K562 (cell line): Measurements from ENCODE around the gene FGD6. TPM values are rescaled to one million over a fixed set of nuclear protein-coding genes. Genes with fewer than 3 reads are reported as not detected.

Experiments
- ATAC-seq: fragments of 200-7000 bp; cut with Tn5 transposase; 3 replicates; pipeline ENCODE4 v1.9.1; 2020; ENCODE audit warnings: moderate library complexity
- BruUV-seq: library from RNA; stranded (reverse); fragments of 400-500 nt; replicated peaks from 2 replicates; lab custom pipeline; 2021; lab: Mats Ljungman, UMichigan
- CTCF ChIA-PET: fragments of 300-600 bp; formaldehyde crosslinking; extraction: SDS; loops from one replicate; lab custom pipeline; 2021; ENCODE audit warnings: low intra/inter-chr PET ratio; lab: Yijun Ruan, JAX
- POLR2A ChIA-PET: fragments of 300-600, 350-650 bp; sonication (Branson Sonifier 250); formaldehyde crosslinking; extraction: SDS; loops from one replicate; lab custom pipeline; 2021; ENCODE audit warnings: antibody characterized with exemption, inconsistent platforms; lab: Yijun Ruan, JAX
- DNase-seq, 4 experiments: peaks; one replicate each; pipeline versions ENCODE4 v3.0.0 to v3.0.0-alpha.2; 2011 to 2018; ENCODE audit warnings: low spot score in 3 of 4, mixed read lengths in 3 of 4; ENCODE audit errors: extremely low read depth in 1 of 4
- FAIRE-seq: peaks from 2 replicates; lab custom pipeline; 2011; peaks lifted over from hg19 to GRCh38; lab: Jason Lieb, UNC
- H2AFZ ChIP-seq: 2 replicates; pipeline ENCODE4 v1.6.0; 2011; ENCODE audit warnings: low read depth, low read length, control low read depth, inconsistent platforms
- H3K27ac ChIP-seq: fragments of 200-600 bp; 3 replicates; pipeline ENCODE4 v1.8.0; 2011; ENCODE audit warnings: low read depth, mild to moderate bottlenecking, control low read depth, inconsistent platforms, low read length, moderate library complexity, mixed read lengths; ENCODE audit errors: extremely low read depth
- H3K27me3 ChIP-seq, 2 experiments: fragments of 300-600 bp in 1 of 2; 2 replicates in 1 of 2; 3 replicates in 1 of 2; pipeline versions ENCODE4 v1.6.0 to v1.8.0; 2011; ENCODE audit warnings: inconsistent platforms in 2 of 2, low read length in 2 of 2, mild to moderate bottlenecking in 1 of 2, mixed read lengths in 1 of 2, moderate library complexity in 1 of 2; ENCODE audit not compliant: control insufficient read depth in 2 of 2, insufficient read depth in 2 of 2
- H3K36me3 ChIP-seq: fragments of 300-600 bp; 3 replicates; pipeline ENCODE4 v1.8.0; 2011; ENCODE audit warnings: mild to moderate bottlenecking, low read length, inconsistent platforms; ENCODE audit not compliant: control insufficient read depth, insufficient read depth
- H3K4me1 ChIP-seq, 2 experiments: fragments of 200-600 bp in 1 of 2; replicated peaks in 1 of 2; 2 replicates in 1 of 2; 3 replicates in 1 of 2; pipeline versions ENCODE4 v1.5.1 to v1.8.0; 2011; ENCODE audit warnings: inconsistent platforms in 2 of 2, low read length in 2 of 2, mild to moderate bottlenecking in 1 of 2, mixed read lengths in 1 of 2, moderate library complexity in 1 of 2; ENCODE audit not compliant: control insufficient read depth in 2 of 2, insufficient read depth in 2 of 2
- H3K4me2 ChIP-seq: 2 replicates; pipeline ENCODE4 v1.6.1; 2011; ENCODE audit warnings: low read length, control low read depth, inconsistent platforms, mixed read lengths; ENCODE audit not compliant: insufficient read depth
- H3K4me3 ChIP-seq: fragments of 200-600 bp; sonication (generic), shearing (Covaris generic); 2 replicates; pipeline ENCODE4 v1.5.1; 2016; ENCODE audit warnings: control low read depth, inconsistent platforms
- H3K79me2 ChIP-seq: fragments of 200-600 bp; 3 replicates; pipeline ENCODE4 v1.8.0; 2011; ENCODE audit warnings: low read length, inconsistent platforms; ENCODE audit not compliant: control insufficient read depth, insufficient read depth
- H3K9ac ChIP-seq, 2 experiments: 2 replicates each; pipeline versions ENCODE4 v1.6.0 to v1.6.1; 2011; ENCODE audit warnings: low read depth in 2 of 2, low read length in 2 of 2, control low read depth in 1 of 2, inconsistent platforms in 1 of 2, mild to moderate bottlenecking in 1 of 2, mixed read lengths in 1 of 2; ENCODE audit not compliant: insufficient read depth in 1 of 2
- H3K9me1 ChIP-seq: one replicate; pipeline ENCODE4 v1.6.0; 2011; ENCODE audit warnings: inconsistent platforms, mild to moderate bottlenecking, low read length, moderate library complexity; ENCODE audit not compliant: control insufficient read depth, insufficient read depth
- H3K9me3 ChIP-seq: replicated peaks from 2 replicates; pipeline ENCODE4 v1.5.1; 2011; ENCODE audit warnings: low read depth, low read length, inconsistent platforms; ENCODE audit not compliant: control insufficient read depth, insufficient read depth
- H4K20me1 ChIP-seq: replicated peaks from 2 replicates; pipeline ENCODE4 v1.6.1; 2011; ENCODE audit warnings: low read length, inconsistent platforms, mixed read lengths; ENCODE audit not compliant: control insufficient read depth, insufficient read depth
- BACH1 ChIP-seq: fragments of 200-800 bp; sonication (Bioruptor generic); IDR thresholded peaks from 2 replicates; pipeline ENCODE4 v1.6.1; 2016; ENCODE audit warnings: missing genetic modification characterization, missing compliant biosample characterization
- ETV1 ChIP-seq: fragments of 450-650 bp; conservative IDR thresholded peaks from 2 replicates; pipeline ENCODE4 v1.6.1; 2016; ENCODE audit warnings: missing genetic modification characterization, control low read depth, low read depth, missing compliant biosample characterization
- HOXB6 ChIP-seq: fragments of 250-450 bp; sonication (Bioruptor Pico); IDR thresholded peaks from 2 replicates; pipeline ENCODE4 v1.5.1; 2022; ENCODE audit warnings: mild to moderate bottlenecking, borderline replicate concordance
- ILK ChIP-seq: fragments of 450-650 bp; IDR thresholded peaks from 2 replicates; pipeline ENCODE4 v1.6.1; 2016; ENCODE audit warnings: missing genetic modification characterization, low read depth, mild to moderate bottlenecking, missing compliant biosample characterization, moderate library complexity, borderline replicate concordance
- MAFG ChIP-seq: fragments of 450-650 bp; conservative IDR thresholded peaks from 2 replicates; pipeline ENCODE4 v1.6.1; 2016; ENCODE audit warnings: missing genetic modification characterization, missing compliant biosample characterization
- RFX5 ChIP-seq: IDR thresholded peaks from 2 replicates; pipeline ENCODE4 v1.6.1; 2011; ENCODE audit warnings: low read depth, mild to moderate bottlenecking, improper control_type of control experiment, low read length
- RHOXF2B ChIP-seq: fragments of 250-450 bp; sonication (Bioruptor Pico); conservative IDR thresholded peaks from 2 replicates; pipeline ENCODE4 v1.5.1; 2021
- SMARCA4 ChIP-seq: fragments of 450-650 bp; IDR thresholded peaks from 2 replicates; pipeline ENCODE4 v1.6.1; 2016
- SP1 ChIP-seq: sonication (generic); formaldehyde crosslinking; IDR thresholded peaks from 2 replicates; pipeline ENCODE4 v1.8.1; 2022; ENCODE audit warnings: mild to moderate bottlenecking, missing genetic modification reagents
- TCF7L2 ChIP-seq: fragments of 150-350 bp; IDR thresholded peaks from 2 replicates; pipeline ENCODE4 v1.6.1; 2016; ENCODE audit warnings: low read depth, mild to moderate bottlenecking, low read length, moderate library complexity
- TCFL5 ChIP-seq: fragments of 250-450 bp; sonication (Bioruptor Pico); conservative IDR thresholded peaks from 2 replicates; pipeline ENCODE4 v1.6.1; 2021; ENCODE audit warnings: mild to moderate bottlenecking, moderate library complexity, matching md5 sums
- ZEB2 ChIP-seq: fragments of 450-650 bp; IDR thresholded peaks from 2 replicates; pipeline ENCODE4 v1.6.1; 2016
- ZKSCAN1 ChIP-seq: fragments of 150-350 bp; IDR thresholded peaks from 2 replicates; pipeline ENCODE4 v1.6.1; 2016; ENCODE audit warnings: low read depth, low read length
- ZNF212 ChIP-seq: fragments of 450-650 bp; formaldehyde crosslinking; IDR thresholded peaks from 2 replicates; pipeline ENCODE4 v1.4.0; 2020; ENCODE audit warnings: mild to moderate bottlenecking
- ZNF347 ChIP-seq: fragments of 450-650 bp; formaldehyde crosslinking; IDR thresholded peaks from 2 replicates; pipeline ENCODE4 v1.4.0; 2020; ENCODE audit warnings: low read depth, mild to moderate bottlenecking, moderate library complexity
- WGBS: fragments of 100-300 bp; shearing (Covaris generic); methylation state at CpG from one replicate; pipeline ENCODE4 v1.1.6; 2016; ENCODE audit warnings: low coverage, mixed read lengths; ENCODE audit not compliant: insufficient coverage; ENCODE audit errors: missing lambda C conversion rate; 5-methylcytosine and 5-hydroxymethylcytosine counted together
- in situ Hi-C: fragments of 300-500 bp; cut with MboI; formaldehyde crosslinking; loops from 4 replicates; pipeline ENCODE4 v1.15.0; 2018; ENCODE audit warnings: inconsistent platforms, mixed read lengths
- intact Hi-C: fragments of 100-400 bp; cut with micrococcal nuclease; formaldehyde crosslinking; loops from 2 replicates; pipeline ENCODE4 v1.14.2; 2022
- polyA plus RNA-seq, 8 experiments: library from polyadenylated mRNA; depleted of rRNA in 4 of 8; stranded (reverse) in 5 of 8; unstranded in 3 of 8; fragments of >200 nt; fragmentation: Nextera tagmentation in 2 of 8; fragmentation: Illumina TruSeq in 1 of 8; extraction: Ambion mirVana in 2 of 8; extraction: Trizol in 1 of 8; gene quantifications; 2 replicates each; pipeline versions ENCODE4 v1.2.1 to v1.2.3, GENCODE V29; 2011 to 2014; ENCODE audit warnings: inconsistent platforms in 1 of 8, missing spikeins in 1 of 8
- total RNA-seq, 7 experiments: library from RNA; depleted of rRNA in 6 of 7; stranded (reverse); fragments of >200 nt in 6 of 7; fragmentation: Illumina TruSeq in 2 of 7; extraction: Trizol in 2 of 7; gene quantifications; 2 replicates each; pipeline versions ENCODE4 v1.2.1 to v1.2.3, GENCODE V29; 2011 to 2021; ENCODE audit warnings: low replicate concordance in 1 of 7
- TF ChIP-seq, protein P1 (sequence below): fragments of 450-650 bp; IDR thresholded peaks from 2 replicates; pipeline ENCODE4 v1.6.1; 2016; ENCODE audit warnings: mild to moderate bottlenecking
- TF ChIP-seq, protein P2 (sequence below): fragments of 450-650 bp; IDR thresholded peaks from 2 replicates; pipeline ENCODE4 v1.6.1; 2014; ENCODE audit warnings: low read depth, mild to moderate bottlenecking, moderate library complexity, borderline replicate concordance
- TF ChIP-seq, protein P3 (sequence below): fragments of 250-450 bp; sonication (Bioruptor Pico); IDR thresholded peaks from 2 replicates; pipeline ENCODE4 v1.5.1; 2021; ENCODE audit warnings: mild to moderate bottlenecking

The FGD6 gene
- total and polyA plus RNA-seq, 9 of the 15 experiments (the other 6 are each of a cell fraction or from before 2014, with no cell fraction given), result 1.5 to 11.1 (median 5.8) TPM

DNA sequence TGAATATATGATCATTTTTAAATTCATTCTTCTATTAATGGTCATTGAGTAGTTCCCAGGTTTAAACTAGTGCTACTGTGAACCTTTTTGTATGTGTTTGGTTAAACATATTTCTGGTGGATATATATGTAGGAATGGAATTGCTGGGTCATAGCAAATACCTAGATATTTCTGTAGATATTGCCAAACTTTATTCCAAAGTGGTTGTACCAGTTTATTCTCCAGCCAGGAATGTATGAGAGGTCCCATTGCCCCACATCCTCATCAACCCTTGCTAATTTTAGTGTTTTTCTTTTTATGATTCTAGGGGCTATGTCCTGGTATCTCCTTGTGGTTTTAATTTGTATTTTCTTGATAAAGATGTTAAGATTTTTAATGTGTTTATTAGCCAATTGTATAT, 3.5 kb upstream of the FGD6 start (continued):
- TF ChIP-seq HOXB6, result no peak

DNA sequence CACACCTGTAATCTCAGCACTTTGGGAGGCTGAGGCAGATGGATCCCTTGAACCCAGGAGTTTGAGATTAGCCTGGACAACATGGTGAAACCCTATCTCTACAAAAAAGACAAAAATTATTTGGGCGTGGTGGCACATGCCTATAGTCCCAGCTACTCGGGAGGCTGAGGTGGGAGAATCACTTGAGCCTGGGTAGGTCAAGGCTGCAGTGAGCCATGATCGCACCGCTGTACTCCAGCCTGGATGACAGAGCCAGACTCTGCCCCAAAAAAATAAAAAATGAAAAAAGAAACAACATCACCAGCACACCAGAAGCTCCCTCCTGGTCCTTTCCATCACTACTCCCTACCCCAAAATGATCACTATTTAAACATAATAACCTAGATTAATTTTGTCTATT, 2.9 kb upstream of the FGD6 start:
- no peak for FAIRE-seq

More for the DNA sequence above, 2.9 kb upstream of the FGD6 start:
- H3K36me3 ChIP-seq, result peaks cover 3% of the 10 kb centered on the region; the same call in 1 of the 3 replicates
- BruUV-seq, result no TSS peak
- H3K79me2 ChIP-seq, result peaks cover 89% of the 10 kb centered on the region
- H3K9ac ChIP-seq, result no peak overlapping the region
- in situ Hi-C loops (no loop called here), intact Hi-C loops (no loop called here)
- TF ChIP-seq, protein P1, sequence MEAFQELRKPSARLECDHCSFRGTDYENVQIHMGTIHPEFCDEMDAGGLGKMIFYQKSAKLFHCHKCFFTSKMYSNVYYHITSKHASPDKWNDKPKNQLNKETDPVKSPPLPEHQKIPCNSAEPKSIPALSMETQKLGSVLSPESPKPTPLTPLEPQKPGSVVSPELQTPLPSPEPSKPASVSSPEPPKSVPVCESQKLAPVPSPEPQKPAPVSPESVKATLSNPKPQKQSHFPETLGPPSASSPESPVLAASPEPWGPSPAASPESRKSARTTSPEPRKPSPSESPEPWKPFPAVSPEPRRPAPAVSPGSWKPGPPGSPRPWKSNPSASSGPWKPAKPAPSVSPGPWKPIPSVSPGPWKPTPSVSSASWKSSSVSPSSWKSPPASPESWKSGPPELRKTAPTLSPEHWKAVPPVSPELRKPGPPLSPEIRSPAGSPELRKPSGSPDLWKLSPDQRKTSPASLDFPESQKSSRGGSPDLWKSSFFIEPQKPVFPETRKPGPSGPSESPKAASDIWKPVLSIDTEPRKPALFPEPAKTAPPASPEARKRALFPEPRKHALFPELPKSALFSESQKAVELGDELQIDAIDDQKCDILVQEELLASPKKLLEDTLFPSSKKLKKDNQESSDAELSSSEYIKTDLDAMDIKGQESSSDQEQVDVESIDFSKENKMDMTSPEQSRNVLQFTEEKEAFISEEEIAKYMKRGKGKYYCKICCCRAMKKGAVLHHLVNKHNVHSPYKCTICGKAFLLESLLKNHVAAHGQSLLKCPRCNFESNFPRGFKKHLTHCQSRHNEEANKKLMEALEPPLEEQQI, result no peak
- TF ChIP-seq SP1 (no peak), MAFG (tag) (no peak), ZKSCAN1 (no peak), ILK (no peak), SMARCA4 (no peak), TCF7L2 (no peak), RHOXF2B (CRISPR knock-in tag) (no peak), ZEB2 (no peak), ZNF347 (CRISPR knock-in tag) (no peak), ETV1 (no peak), RFX5 (no peak), TCFL5 (CRISPR knock-in tag) (no peak), BACH1 (no peak), ZNF212 (no peak)
- TF ChIP-seq, protein P2, sequence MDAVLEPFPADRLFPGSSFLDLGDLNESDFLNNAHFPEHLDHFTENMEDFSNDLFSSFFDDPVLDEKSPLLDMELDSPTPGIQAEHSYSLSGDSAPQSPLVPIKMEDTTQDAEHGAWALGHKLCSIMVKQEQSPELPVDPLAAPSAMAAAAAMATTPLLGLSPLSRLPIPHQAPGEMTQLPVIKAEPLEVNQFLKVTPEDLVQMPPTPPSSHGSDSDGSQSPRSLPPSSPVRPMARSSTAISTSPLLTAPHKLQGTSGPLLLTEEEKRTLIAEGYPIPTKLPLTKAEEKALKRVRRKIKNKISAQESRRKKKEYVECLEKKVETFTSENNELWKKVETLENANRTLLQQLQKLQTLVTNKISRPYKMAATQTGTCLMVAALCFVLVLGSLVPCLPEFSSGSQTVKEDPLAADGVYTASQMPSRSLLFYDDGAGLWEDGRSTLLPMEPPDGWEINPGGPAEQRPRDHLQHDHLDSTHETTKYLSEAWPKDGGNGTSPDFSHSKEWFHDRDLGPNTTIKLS, result no peak
- TF ChIP-seq, protein P3, sequence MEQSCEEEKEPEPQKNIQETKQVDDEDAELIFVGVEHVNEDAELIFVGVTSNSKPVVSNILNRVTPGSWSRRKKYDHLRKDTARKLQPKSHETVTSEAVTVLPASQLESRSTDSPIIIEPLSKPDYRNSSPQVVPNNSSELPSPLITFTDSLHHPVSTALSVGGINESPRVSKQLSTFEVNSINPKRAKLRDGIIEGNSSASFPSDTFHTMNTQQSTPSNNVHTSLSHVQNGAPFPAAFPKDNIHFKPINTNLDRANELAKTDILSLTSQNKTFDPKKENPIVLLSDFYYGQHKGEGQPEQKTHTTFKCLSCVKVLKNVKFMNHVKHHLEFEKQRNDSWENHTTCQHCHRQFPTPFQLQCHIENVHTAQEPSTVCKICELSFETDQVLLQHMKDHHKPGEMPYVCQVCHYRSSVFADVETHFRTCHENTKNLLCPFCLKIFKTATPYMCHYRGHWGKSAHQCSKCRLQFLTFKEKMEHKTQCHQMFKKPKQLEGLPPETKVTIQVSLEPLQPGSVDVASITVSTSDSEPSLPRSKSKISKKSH (CRISPR knock-in tag), result no peak
- H3K9me1 ChIP-seq, result no peaks in the 10 kb centered on the region
- no peaks in the 10 kb centered on the region for H3K9me3 ChIP-seq
- peaks cover 17 to 23% of the 10 kb centered on the region in 2 experiments for H3K4me1 ChIP-seq
- H4K20me1 ChIP-seq, result no peaks in the 10 kb centered on the region
- POLR2A ChIA-PET, result no interaction called here
- no peak overlapping the region for H3K4me3 ChIP-seq
- DNase-seq, result no peak
- 64% methylated on average over 4 of the region's 4 CpGs for WGBS
- no peaks in the 10 kb centered on the region for H3K27me3 ChIP-seq
- no peak overlapping the region for H3K27ac ChIP-seq
- no peak for ATAC-seq
- CTCF ChIA-PET, result no interaction called here
- H2AFZ ChIP-seq, result no peak overlapping the region
- no peak overlapping the region for H3K4me2 ChIP-seq
